HL-60 (cell line): ENCODE data around the gene ALKBH8.

Experiments
- DNase-seq, 2 experiments: peaks; one replicate each; pipeline ENCODE4 v3.0.0-alpha.2; 2010 to 2020; ENCODE audit warnings: low read depth in 1 of 2, low spot score in 1 of 2
- H3K27ac ChIP-seq: fragments of 250-450 bp; sonication (Bioruptor Pico); replicated peaks from 2 replicates; pipeline ENCODE4 v1.5.1; 2020; ENCODE audit warnings: mild to moderate bottlenecking, moderate library complexity
- H3K27me3 ChIP-seq: fragments of 250-450 bp; sonication (Bioruptor Pico); 2 replicates; pipeline ENCODE4 v1.5.1; 2021; ENCODE audit warnings: mild to moderate bottlenecking, moderate library complexity; ENCODE audit not compliant: insufficient read depth, poor library complexity, severe bottlenecking
- H3K4me3 ChIP-seq: replicated peaks from 2 replicates; pipeline ENCODE4 v1.5.1; 2011; ENCODE audit warnings: mild to moderate bottlenecking, control low read depth, low read length; ENCODE audit not compliant: insufficient read depth
- GABPA ChIP-seq: IDR thresholded peaks from 2 replicates; pipeline ENCODE4 v1.6.1; 2012; ENCODE audit warnings: low read depth
- POLR2AphosphoS5 ChIP-seq: IDR thresholded peaks from 2 replicates; pipeline ENCODE4 v1.6.1; 2012; ENCODE audit warnings: low read depth
- REST ChIP-seq: IDR thresholded peaks from 2 replicates; pipeline ENCODE4 v1.6.1; 2012; ENCODE audit warnings: low read depth; ENCODE audit not compliant: insufficient replicate concordance
- SPI1 ChIP-seq: IDR thresholded peaks from 2 replicates; pipeline ENCODE4 v1.6.1; 2012; ENCODE audit warnings: low read depth, mild to moderate bottlenecking, borderline replicate concordance
- TF ChIP-seq, protein P1 (sequence below): IDR thresholded peaks from one replicate; pipeline ENCODE4 v1.5.1; 2011; ENCODE audit warnings: low read length, control low read depth, inconsistent platforms; ENCODE audit not compliant: insufficient read depth

ALKBH8 gene

GRCh38 chr11:107591378-107592230 is 26.1 kb upstream of the ALKBH8 start:
- H3K4me3 ChIP-seq = peak overlapping the region; percentile 45
- TF ChIP-seq GABPA (no peak), POLR2AphosphoS5 (no peak), REST (no peak), SPI1 (no peak)
- TF ChIP-seq, protein P1, sequence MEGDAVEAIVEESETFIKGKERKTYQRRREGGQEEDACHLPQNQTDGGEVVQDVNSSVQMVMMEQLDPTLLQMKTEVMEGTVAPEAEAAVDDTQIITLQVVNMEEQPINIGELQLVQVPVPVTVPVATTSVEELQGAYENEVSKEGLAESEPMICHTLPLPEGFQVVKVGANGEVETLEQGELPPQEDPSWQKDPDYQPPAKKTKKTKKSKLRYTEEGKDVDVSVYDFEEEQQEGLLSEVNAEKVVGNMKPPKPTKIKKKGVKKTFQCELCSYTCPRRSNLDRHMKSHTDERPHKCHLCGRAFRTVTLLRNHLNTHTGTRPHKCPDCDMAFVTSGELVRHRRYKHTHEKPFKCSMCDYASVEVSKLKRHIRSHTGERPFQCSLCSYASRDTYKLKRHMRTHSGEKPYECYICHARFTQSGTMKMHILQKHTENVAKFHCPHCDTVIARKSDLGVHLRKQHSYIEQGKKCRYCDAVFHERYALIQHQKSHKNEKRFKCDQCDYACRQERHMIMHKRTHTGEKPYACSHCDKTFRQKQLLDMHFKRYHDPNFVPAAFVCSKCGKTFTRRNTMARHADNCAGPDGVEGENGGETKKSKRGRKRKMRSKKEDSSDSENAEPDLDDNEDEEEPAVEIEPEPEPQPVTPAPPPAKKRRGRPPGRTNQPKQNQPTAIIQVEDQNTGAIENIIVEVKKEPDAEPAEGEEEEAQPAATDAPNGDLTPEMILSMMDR = no peak
- DNase-seq = no peak
- no peak overlapping the region for H3K27ac ChIP-seq
- H3K27me3 ChIP-seq = peaks cover 54% of the 10 kb centered on the region

DNA sequence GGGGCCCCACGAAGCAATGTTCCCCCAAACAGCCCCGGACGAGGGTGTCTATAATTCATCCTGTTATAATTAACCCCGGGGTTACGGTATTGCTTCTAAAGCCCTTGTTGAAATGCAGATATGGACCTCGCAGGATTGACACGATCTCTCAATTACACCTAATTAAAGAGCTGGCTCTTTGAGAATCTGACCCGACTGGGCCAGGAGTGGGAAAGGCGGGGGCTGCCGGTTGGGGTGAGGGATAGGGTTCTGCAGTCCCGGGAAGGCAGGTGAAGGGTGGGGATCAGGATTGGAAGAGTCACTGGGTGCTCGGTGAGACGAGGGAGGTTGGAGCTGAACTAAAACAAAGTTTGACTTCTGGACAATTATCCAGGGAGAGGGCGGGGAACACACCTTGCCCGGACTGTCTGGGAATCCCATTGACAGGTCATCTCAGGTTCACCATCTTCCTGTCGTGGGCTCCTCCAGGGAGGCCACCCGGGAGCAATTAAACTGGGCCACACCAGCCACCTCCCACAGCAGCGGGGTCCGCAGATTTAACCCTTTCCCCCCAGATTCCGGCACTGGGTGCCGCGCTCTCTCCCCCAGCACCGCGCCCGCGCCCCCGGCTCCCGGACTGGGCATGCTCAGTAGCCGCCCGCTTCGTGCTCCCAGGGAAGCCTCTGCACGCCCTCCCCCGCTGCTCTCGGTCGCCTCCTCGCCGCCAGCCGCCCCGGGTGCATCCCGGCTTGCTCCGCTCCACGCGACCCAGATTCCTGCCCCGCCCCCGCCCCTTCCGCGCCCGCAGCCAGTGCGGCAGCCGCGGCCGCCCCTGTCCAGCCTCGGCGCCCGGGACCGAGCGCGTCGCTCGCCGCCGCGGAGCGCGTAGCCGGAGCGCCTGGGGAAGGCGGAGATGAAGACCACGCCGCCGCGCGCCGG is 25.2 kb upstream of the ALKBH8 start, which contains the start of gene ELMOD1:
ELMOD1 (plus strand) TSS at position 688 of the 918 bp plus-strand sequence. CDS start 27,043 bp downstream, outside the sequence.
- peak within 1 kb of the TSS; percentile 45 for H3K4me3 ChIP-seq
- no peak for DNase-seq
- no peak within 1 kb of the TSS for H3K27ac ChIP-seq
- H3K27me3 ChIP-seq = peaks cover 52% of the 10 kb centered on the region
- TF ChIP-seq GABPA (no peak), SPI1 (no peak), POLR2AphosphoS5 (no peak), REST (no peak)
- TF ChIP-seq, protein P1 = no peak

DNA sequence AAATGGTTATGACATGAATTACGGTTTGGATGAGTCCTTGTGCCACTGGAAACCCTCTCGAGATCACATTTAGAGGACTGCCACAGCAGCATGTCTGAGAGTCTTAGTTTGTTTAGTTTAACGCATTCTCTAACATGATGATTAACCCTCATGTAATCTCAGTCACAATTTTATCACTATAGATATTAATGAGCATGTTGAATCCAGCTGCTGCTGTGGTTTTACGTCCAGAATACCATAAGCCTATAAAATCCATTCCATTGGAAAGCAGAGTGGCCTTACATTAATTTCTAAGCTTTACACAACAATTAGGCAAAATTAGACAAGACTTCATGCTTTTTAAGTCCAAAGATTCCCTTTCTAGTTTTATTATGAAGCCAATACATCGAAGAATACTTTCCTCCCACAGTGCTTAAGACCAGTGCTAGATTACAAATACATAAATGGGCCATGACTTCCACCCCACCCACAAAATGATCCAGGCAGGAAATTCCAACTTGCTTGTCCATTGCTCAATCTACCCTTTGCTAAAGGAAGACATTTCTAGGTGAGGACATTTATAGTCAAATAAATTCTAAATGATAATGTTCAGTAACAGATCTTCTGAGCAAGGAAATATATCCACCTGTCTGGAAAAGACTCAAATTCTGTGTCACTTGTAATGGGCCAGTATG is 21.9 kb upstream of the ALKBH8 start:
- Histone ChIP-seq H3K27me3 (peaks cover 35% of the 10 kb centered on the region), H3K27ac (no peak overlapping the region), H3K4me3 (no peak overlapping the region)
- no peak for DNase-seq
- TF ChIP-seq POLR2AphosphoS5 = no peak
- TF ChIP-seq SPI1 = no peak
- no peak for TF ChIP-seq REST
- no peak for TF ChIP-seq GABPA
- TF ChIP-seq, protein P1 = no peak
